Hematopoietic multipotent progenitor cell treated with erythropoietin and hydrocortisone succinate and interleukin-3 and kit ligand, for 15 days (in vitro differentiated cells): Measurements from ENCODE around the gene NR2C2.
A peak's percentile ranks its signal among the peaks of the same experiment; 100 is the strongest.
"Not testable (repeated sequence)": the region's sequence is repeated elsewhere in the genome, so short reads cannot be mapped to it uniquely, and the experiment has no call there.

Source experiments
- DNase-seq: peaks from one replicate; pipeline ENCODE4 v3.0.0-alpha.2; 2015; ENCODE audit warnings: low spot score

NR2C2 gene

DNA sequence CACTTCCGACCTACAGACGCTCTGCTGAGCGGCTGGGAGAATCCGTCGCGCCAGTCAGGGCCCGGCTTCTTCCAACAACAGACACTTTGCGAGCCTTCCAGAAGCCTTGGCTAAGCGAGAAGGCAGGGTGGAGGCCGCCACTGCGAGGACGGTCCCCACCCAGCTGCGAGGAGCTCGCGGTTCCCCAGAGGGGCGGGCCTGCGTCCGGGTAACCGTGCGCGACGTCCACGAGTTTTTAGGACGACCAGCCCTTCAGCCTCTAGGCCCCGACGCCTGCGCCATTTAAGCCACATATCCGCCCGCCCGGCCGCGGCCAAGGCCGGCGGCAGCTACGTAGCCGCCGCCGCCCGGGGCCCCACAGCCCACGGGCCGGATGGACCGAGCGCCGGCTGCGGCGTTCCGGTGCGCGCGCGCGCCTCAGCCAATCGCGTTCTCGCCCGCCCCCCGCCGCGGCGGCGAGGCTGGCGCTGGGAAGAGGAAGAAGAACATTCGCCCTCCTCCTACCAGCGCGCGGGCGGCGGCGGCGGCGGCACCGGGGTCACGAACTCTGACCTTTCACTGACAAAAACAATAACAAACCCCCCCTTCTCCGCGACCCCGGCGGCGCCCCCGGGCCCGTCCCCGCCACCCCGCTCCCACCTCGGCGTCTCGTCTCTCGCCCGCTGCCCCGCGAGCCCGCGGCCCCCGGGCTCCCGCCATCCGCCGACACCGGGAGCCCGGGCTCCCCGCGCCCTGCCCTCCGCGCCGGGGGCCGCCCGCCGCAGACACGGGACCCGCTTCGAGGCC lies at the start of gene NR2C2:
Gene NR2C2, plus strand, starts transcription at position 484 of the 786 bp plus-strand sequence. CDS start 56,332 bp downstream, outside the sequence.
- DNase-seq = peak; percentile 82

DNA sequence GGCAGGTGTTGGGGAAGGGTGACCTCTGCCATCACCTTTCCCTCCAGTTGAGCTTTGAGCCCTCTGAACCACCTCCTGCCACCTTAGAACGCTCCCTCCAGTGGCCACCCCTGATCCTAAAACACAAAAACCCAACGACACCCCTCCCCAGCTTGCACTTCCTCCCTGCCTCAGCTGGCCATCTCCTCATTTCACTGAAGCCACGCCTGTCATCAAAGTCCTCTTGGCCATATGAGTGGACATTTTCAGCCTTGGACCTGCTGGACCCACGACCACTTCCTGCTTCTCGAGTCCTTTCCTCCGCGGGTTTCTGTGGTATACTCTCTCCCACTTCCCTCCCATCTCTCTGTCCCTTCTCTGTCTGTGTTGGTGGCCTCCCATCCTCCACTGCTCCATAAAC lies 48.5 kb upstream of the NR2C2 start:
- DNase-seq = no peak

DNA sequence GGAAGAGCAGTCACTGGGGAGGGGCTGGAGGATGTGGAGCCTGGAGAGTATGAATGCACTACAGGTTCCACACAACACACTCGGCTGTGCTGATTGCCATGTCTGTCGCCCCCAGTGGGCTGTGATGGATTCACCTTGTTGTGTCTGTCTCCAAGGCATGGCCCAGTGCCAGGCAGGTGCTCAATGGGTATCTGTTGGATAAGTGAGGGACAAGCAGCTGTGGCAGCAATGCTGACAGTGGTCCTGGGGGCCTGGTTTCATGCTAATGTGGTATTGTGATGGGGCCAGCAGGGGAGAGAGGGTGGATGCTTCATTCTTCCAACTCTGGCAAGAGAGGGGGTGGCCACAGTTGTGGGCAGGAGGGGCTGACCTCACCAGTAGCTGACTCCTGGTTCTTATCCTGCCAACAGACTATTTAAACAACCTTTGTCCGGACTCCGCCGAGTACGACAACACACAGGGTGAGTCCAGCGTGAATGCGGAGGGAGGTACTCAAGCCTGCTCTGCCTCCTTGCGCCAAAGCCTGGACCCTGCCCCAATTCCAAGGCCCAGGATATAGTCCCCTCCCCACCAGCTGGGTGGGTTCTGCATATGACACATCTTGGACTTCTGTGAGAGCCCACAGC lies 47.3 kb upstream of the NR2C2 start:
- DNase-seq = no peak

DNA sequence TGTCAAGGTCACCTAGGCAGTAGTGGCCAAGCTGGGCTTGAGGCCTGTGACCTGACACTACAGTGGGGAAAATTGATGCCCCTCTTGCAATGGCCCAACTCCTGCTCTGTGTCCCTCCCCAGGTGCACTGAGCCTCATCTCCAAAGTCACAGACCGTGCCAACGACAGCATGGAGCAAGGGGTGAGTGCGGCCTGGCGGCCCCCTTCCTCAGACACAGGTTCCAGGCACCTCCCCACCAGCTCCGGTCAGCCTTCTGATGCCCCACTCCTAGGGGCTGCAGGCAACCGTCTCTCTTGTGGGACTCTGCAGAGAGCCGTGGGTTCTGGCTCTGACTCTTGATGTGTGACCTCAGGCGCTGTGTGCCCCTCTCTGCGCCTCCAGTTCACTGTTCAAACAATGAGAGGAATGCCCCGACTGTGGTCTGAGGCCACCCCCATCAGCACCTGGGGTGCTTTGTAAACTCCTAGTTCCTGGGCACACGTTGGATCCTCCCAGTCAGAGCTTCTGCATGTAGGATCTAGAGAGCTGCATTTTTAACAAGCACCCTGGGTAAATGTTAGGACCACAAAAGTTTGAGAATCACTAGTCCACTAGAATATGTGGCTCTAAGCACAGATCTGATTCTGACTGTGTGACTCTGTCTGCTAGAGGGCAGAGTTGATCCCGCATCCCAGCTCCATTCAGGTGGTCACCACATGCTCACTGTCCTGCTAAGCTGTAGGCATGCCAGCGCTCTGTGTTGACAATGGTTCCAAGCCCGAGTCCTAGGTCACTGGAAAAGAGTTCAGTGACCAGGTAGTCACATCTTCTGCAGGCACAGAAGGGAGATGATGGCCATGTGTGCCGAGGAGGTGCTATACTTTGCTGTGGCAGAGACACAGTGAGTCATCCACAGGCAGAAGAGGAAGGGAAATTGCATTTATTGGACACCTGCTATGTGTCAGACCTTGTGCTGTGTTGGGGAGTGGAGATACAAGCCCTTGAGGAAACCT lies 46.2 kb upstream of the NR2C2 start:
- no peak for DNase-seq

DNA sequence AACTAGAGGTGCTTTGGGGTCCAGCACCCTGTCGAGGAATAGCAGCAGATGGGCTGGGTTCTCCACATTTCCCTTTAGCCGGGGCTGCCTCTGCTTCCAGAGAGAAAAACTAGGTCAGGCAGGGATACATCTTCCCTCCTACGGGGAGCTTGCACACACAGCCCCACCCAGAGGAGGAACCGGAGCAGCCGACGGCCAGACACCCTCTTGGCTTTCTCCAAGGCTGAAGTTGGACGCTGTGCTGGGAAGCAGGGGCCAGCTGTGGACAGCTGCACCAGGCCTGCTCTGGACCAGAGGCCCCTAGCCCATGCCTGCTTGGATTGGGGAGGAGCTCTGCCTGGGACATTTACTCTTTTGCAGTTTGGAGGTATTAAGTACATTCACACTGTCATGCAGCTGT lies 44.7 kb upstream of the NR2C2 start:
- no peak for DNase-seq

DNA sequence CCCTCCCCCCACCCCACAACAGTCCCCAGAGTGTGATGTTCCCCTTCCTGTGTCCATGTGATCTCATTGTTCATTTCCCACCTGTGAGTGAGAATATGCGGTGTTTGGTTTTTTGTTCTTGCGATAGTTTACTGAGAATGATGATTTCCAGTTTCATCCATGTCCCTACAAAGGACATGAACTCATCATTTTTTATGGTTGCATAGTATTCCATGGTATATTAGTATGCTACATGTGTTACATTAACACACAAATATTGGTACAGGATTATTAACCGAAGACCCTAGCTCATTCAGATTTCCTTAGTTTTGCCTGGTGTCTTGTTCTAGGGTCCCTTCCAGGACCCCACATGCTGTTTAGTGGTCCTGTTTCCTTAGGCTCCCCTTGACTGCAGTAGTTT lies 43.9 kb upstream of the NR2C2 start:
- not testable (repeated sequence) for DNase-seq

DNA sequence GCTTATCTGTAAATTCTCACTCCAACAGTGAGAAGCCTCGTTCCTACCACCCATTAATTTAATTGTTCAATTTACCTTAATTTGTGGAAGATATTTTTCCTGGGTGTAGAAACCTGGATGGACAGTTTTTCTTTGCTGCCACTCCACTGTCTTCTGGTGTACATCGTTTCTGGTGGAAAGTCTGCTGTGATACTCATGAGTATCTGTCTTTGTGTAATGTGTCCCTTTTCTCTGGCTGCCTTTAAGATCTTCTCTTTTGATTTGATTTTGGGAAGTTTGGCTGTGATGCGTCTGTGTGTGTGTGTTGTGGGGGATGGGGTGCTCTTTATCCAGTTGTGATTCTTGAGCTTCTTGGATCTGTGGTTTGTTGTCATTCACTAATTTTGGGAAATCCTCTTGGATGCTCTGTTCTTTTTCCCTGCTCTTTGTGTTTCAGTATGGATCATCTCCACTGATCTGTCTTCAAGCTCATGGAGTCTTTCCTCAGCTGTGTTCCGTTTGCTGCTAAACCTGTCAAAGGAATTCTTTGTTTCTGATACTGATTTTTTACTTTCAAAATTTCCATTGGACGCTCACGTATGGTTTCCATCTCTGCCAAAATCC lies 42.2 kb upstream of the NR2C2 start:
- no peak for DNase-seq

DNA sequence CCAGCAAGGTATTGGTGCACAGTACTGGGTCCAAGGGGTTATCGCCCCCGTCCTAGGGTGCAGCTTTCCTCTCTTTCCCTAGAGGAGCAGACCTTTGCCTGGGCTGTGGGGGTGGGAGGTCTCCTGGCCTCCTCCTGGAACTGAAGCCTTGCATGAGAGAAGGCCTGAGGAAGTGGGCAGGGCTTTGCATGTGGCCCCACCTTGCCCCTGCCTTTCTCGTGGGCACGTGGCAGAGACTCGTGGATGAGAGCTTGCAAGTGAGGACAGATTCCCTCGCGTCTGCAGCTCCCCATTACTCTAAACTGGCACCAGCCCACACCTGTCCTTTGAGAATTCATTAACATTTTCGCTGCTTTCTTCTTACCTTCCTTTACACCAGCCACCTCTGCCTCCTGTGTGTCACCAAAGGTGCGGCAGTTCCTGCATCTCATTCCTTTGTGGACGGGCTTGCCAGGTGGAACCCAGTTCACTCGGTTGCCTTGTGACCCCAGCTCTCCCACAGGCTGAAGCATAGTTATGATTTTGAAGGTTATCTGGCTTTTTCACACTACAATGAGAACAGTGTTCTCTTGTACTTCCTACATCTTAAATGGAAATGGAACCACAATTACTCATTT lies 40.9 kb upstream of the NR2C2 start:
- no peak for DNase-seq

DNA sequence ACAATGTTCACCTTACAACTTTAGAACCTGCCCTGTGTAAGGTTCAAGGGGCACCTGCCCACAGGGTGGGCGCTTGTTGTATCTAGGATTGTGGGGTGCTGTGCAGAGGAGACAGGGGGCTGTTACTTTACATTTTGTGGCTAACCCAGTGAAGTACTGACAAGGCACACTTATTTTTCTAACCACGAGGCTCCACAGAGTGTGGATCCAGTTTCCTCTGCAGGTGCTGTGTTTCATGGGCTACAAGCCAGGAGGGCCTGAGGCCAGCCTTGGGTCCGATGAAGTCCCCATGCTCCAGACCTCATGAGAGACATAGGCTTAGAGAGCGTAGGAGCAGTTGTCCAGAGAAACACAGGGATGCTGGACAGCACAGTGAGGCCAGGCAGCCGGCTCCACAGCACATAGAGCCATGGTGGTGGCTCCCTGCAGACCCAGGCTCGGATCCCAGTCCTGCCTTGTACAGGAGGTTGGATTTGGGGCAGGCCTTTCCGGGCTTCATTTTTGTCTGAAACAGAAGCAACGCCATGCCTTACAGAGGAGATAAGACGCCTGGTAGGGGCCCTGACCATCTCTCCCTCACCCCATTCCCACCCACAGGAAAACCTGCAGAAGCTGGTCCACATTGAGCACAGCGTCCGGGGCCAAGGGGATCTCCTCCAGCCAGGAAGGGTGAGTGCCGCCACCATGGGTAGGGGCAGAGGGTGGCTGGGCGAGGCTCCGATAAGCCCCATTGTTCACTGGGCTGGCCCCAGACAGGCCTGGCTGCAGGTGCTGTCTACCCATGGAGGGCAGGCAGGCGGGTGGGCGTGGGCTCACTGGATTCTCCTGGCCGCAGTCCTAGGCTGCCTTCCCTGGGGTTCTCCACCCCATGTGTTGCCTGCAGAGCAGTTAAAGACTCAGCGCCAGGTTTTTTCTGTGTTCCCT lies 40.1 kb upstream of the NR2C2 start:
- DNase-seq = no peak

DNA sequence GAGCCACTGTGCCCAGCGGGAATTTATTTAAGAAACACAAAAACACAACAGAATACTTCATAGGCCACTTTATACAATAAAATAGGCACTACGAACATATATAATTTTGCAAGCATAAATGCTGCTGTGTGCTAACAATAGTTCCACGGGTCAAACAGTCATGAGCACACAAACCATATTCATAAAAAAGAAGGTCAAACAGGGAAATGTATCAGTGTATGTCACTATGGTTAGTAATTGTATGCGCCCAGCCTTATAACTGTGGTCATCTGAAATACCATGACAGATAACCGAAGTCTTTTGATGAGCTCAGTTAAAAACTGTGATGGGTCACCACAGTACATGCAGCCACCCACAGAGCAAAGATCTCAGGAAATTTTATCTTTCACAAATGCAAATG lies 38.1 kb upstream of the NR2C2 start:
- no peak for DNase-seq

DNA sequence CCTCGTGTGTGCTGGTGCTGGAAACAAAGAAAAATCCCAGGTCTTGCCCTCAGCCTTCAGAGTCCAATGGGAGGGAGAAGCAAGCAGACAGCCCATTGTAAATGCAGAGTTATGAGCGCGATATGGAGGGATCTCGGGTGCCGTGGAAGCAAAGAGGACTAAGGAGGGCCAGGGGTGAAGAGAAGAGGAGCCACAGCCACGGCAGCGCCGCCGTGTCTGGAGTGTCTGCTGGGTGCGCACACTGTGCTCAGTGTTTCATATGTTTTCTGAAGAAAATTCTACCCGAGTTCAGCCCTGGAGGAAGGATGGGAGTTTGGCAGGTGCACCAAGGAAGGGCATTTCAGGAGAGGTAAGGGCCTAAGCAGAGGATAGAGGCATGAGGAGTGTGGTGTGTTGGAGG lies 35.7 kb upstream of the NR2C2 start:
- no peak for DNase-seq

DNA sequence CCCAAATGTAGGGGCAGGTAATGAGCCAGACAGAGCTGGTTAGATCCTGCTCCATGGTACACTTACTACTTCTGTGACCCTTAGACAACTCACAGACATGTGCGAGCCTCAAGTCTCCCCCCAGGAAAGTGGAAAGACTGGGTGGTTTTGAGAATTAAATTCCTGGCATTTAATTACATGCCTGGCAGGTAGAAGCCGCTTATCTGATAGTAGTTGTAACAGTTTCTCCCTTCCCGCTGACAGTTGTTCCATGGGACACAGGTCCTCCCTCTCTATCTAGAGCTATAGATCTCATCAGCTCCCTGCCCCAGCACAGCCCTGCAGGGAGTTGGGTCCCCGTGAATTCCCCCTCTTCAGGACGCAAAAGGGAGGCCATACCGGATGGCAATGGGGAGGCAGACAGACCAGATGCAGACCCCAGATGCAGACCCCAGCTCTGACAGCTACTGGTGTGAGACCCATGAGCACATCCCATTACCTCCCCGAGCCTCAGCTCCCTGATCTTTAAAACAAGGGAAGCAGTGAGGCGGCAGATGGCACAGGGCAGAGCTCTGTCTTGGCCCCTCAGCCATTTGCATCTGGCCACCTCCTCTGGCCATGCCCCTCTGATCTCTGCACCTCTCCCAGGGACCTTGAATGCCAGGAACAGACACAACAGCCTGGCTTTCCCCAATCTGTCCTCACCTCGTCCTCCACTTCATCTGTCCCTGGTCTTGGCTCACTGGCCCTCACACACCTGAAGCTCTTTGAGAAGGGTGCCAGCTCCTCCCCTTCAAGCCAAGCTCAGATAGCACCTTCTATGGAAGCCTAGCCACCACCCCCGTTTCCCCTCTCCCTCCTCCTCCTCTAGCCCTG lies 34.1 kb upstream of the NR2C2 start:
- no peak for DNase-seq

DNA sequence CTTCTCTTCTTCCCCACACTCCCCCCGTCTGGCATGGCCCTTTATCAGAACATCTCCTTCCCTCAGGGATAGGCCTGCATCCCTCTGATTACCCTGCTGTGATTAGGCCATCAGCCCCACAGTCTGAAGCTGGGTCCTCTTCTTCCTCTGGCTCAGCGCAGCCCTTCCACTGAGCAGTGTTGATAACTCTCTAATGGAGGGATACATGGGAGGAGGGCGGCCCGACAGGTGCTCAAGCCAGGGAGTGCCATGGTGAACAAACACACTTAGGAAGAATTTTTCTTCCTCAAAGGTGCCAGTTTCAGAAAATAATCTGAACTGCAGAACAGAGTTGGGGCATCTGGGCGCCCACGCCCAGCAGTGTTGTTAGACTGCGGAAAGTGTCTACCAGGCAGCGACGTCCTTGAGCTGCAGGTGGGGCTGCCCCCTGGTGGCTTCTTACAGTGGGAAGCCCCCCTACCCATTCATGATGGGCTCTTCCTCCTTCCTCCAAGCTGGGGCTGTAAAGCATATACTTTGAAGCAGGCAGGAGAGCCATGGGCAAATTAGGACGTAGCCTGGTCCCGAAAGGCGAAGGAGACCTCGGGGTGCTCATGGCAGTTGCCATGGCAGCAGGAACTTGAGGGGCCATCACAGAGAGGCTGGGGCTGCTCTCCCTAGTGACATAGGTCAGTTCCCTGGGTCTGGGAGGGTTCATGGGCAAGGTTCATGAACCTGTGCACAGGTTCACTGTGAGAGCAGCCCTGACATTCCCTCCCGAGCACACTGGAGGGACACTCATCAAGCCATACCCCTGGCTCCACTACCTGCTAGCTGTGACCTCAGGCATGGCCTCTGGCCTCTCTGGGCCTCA lies 33.2 kb upstream of the NR2C2 start:
- no peak for DNase-seq

DNA sequence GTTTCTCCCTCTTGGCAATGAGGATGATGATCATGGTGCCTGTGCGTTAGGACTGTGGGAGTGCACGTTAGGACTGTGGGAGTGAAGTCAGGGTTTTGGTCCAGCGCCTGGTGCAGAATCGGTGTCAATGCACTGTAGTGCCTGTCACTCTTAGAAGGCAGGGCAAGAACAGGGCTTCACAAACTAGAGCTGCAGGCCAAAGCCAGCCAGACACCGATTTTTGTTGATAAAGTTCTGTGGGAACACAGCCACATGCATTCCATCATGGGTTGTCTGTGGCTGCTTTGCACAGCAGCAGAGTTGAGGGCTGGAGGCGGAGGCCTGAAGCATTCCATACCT lies 32.6 kb upstream of the NR2C2 start:
- DNase-seq = no peak

DNA sequence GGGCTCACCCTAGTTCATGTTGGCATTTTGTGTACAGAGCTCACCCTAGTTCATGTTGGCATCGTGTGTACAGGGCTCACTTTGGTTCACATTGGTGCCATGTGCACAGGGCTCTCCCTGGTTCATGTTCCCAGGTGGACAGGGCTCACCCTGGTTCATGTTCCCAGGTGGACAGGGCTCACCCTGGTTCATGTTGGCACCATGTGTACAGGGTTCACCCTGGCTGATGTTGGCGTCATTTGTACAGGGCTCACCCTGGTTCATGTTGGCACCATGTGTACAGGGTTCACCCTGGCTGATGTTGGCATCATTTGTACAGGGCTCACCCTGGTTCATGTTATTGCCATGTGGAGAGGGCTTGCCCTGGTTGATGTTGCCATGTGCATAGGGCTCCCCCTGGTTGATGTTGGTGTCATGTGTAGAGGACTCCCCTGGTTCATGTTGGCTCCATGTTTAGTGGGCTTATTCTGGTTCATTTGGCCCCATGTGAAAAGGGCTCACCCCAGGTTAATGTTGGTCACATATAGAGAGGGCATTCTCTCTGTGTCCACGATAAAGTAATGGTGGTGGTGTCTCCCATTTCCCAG lies 31.7 kb upstream of the NR2C2 start:
- DNase-seq = no peak

DNA sequence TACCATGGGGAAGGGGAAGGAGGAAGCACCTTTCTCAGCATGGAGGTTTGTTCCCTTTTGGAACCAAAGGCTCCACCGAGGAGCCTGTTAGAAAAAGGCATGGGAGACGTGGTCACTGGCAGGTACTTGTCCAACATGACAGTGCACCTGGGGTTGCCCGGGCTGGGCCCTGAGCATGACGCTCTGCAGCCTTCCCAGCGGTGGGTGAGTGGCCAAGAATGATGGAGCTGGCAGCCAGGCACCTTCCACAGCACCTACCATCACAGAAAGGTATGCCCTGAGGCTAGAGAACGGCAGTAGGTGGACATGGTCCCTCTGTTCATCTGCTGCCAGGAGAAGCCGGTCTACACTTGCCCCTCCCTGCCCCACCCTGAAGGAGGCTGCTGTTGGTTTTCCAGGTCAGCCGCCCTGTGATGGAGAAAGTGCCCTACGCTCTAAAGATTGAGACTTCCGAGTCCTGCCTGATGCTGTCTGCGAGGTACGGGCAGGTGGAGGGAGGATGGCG lies 29.0 kb upstream of the NR2C2 start:
- DNase-seq = no peak

DNA sequence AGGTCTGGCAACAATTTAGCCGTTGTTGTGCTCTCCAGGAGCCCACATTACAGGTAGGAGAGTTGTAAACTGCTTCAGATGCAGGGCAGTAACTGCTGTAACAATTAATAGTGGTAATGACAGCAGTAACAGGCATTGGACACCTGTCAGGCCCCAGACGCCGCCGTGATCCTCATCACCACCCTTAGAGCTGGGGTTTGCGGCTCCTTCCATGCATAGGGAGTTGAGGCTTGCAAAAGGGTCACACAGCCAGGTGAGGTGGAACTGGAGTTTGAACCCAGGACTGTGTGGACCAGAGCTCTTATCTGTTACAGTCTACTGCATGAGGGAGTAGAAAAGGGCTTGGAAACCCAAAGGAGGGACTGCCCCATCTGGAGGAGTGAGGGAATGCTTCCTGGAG lies 26.8 kb upstream of the NR2C2 start:
- no peak for DNase-seq

DNA sequence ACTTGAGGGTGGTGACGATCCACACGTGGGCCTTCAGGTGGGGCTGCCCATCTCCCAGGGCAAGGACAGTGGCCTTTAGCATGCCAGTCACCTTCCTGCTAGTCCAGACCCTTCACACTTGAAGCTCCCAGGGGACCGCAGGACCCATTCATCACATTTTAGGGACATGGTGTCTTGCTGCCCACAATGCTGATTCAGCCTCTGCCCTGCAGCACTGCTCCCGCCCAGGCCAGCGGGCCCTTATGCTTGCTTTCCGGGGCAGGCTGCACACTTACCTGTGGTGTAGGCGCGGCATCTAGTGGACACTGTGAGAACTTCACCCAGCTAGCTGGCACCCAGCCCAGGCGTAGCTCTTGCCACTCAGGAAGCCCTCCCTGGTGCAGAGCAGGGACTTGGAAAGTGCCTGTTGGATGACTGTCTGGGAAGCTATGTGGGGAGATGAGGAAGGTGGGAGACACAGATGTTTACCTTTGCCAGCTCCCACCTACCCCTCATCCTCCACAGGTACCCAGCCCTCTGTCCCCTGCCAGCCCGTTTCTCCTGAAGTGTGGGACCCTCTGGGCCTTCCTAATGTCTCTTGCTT lies 26.3 kb upstream of the NR2C2 start:
- peak; percentile 80 for DNase-seq
